Measurements from ENCODE around the gene PFAS.
"Not testable (repeated sequence)": the region's sequence is repeated elsewhere in the genome, so short reads cannot be mapped to it uniquely, and the experiment has no call there.

- not testable (repeated sequence) for TF ChIP-seq SPI1 (IDR thresholded peaks at IDR 0.05; ENCODE audit: borderline replicate concordance, low read depth); POLR2AphosphoS5 (IDR thresholded peaks at IDR 0.05; ENCODE audit: low read depth)
- TF ChIP-seq, protein P1, sequence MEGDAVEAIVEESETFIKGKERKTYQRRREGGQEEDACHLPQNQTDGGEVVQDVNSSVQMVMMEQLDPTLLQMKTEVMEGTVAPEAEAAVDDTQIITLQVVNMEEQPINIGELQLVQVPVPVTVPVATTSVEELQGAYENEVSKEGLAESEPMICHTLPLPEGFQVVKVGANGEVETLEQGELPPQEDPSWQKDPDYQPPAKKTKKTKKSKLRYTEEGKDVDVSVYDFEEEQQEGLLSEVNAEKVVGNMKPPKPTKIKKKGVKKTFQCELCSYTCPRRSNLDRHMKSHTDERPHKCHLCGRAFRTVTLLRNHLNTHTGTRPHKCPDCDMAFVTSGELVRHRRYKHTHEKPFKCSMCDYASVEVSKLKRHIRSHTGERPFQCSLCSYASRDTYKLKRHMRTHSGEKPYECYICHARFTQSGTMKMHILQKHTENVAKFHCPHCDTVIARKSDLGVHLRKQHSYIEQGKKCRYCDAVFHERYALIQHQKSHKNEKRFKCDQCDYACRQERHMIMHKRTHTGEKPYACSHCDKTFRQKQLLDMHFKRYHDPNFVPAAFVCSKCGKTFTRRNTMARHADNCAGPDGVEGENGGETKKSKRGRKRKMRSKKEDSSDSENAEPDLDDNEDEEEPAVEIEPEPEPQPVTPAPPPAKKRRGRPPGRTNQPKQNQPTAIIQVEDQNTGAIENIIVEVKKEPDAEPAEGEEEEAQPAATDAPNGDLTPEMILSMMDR (IDR thresholded peaks at IDR 0.05; ENCODE audit: insufficient read depth, low read length) = not testable (repeated sequence)
Observed at GRCh38 chr17:8251411-8251810, 2.3 kb downstream of the PFAS start.
